Measurements from ENCODE around the gene PRKG2.

Gene PRKG2

GRCh38 chr4:81256059-81256970, 41.3 kb upstream of the PRKG2 start:
- Histone ChIP-seq H3K27ac (ENCODE audit: insufficient read depth in 1 of 2, low read depth in 1 of 2, low read length in 2 of 2, poor library complexity in 1 of 2, severe bottlenecking in 2 of 2) (no peak overlapping the region), H3K4me3 (ENCODE audit: control insufficient read depth in 1 of 7, extremely low read depth in 1 of 7, insufficient read depth in 4 of 7, low read depth in 2 of 7, low read length in 6 of 7) (no peak overlapping the region), H3K36me3 (ENCODE audit: control insufficient read depth in 4 of 4, insufficient read depth in 4 of 4, low read length in 3 of 4) (no peaks in the 10 kb centered on the region), H3K9me3 (ENCODE audit: control extremely low read depth in 1 of 5, control insufficient read depth in 4 of 5, insufficient read depth in 2 of 5, low read depth in 1 of 5, low read length in 4 of 5) (peaks cover 0 to 5% (median 0%) of the 10 kb centered on the region in 5 experiments), H3K27me3 (replicated peaks in 2 of 5; ENCODE audit: control insufficient read depth in 4 of 5, insufficient read depth in 5 of 5, low read length in 4 of 5) (no peaks in the 10 kb centered on the region), H3K4me1 (ENCODE audit: control extremely low read depth in 1 of 4, control insufficient read depth in 4 of 4, insufficient read depth in 4 of 4, low read length in 3 of 4) (peaks cover 0 to 47% (median 22%) of the 10 kb centered on the region in 4 experiments)
- ChIA-PET POLR2A (no interaction called here), CTCF (interaction anchor here (1.3 to 7.7 kb wide), 4 partner anchors 11 to 96 kb away, joined by 4 to 48 read pairs (median 8); partner anchors contain the start of gene PRKG2)
- 100% methylated on average over 3 of the region's 8 CpGs for WGBS (ENCODE audit: insufficient coverage)
- DNase-seq, result no peak

GRCh38 chr4:81255524-81255923, 40.5 kb upstream of the PRKG2 start:
- peak in 2 of 3 donors; percentile 34 to 64 for DNase-seq
- WGBS (ENCODE audit: insufficient coverage), result no CpG with 5 or more reads among the region's 1 CpG
- ChIA-PET POLR2A (no interaction called here), CTCF (interaction anchor here (0.8 to 2.9 kb wide), 3 partner anchors 11 to 97 kb away, joined by 3 to 12 read pairs (median 4); no protein-coding TSS in a partner anchor)
- Histone ChIP-seq H3K4me1 (ENCODE audit: control extremely low read depth in 1 of 4, control insufficient read depth in 4 of 4, insufficient read depth in 4 of 4, low read length in 3 of 4) (peaks cover 0 to 43% (median 21%) of the 10 kb centered on the region in 4 experiments), H3K27me3 (replicated peaks in 2 of 5; ENCODE audit: control insufficient read depth in 4 of 5, insufficient read depth in 5 of 5, low read length in 4 of 5) (no peaks in the 10 kb centered on the region), H3K27ac (ENCODE audit: insufficient read depth in 1 of 2, low read depth in 1 of 2, low read length in 2 of 2, poor library complexity in 1 of 2, severe bottlenecking in 2 of 2) (no peak overlapping the region), H3K36me3 (ENCODE audit: control insufficient read depth in 4 of 4, insufficient read depth in 4 of 4, low read length in 3 of 4) (no peaks in the 10 kb centered on the region), H3K4me3 (ENCODE audit: control insufficient read depth in 1 of 7, extremely low read depth in 1 of 7, insufficient read depth in 4 of 7, low read depth in 2 of 7, low read length in 6 of 7) (no peak overlapping the region), H3K9me3 (ENCODE audit: control extremely low read depth in 1 of 5, control insufficient read depth in 4 of 5, insufficient read depth in 2 of 5, low read depth in 1 of 5, low read length in 4 of 5) (peaks cover 0 to 11% (median 2%) of the 10 kb centered on the region in 5 experiments)

- ChIA-PET POLR2A (no interaction called here), CTCF (no interaction called here)
- H3K36me3 ChIP-seq (ENCODE audit: control insufficient read depth in 4 of 4, insufficient read depth in 4 of 4, low read length in 3 of 4), result no peaks in the 10 kb centered on the region
- no peak overlapping the region for H3K4me3 ChIP-seq (ENCODE audit: control insufficient read depth in 1 of 7, extremely low read depth in 1 of 7, insufficient read depth in 4 of 7, low read depth in 2 of 7, low read length in 6 of 7)
- no CpG with 5 or more reads among the region's 1 CpG for WGBS (ENCODE audit: insufficient coverage)
- H3K27me3 ChIP-seq (replicated peaks in 2 of 5; ENCODE audit: control insufficient read depth in 4 of 5, insufficient read depth in 5 of 5, low read length in 4 of 5), result no peaks in the 10 kb centered on the region
- H3K27ac ChIP-seq (ENCODE audit: insufficient read depth in 1 of 2, low read depth in 1 of 2, low read length in 2 of 2, poor library complexity in 1 of 2, severe bottlenecking in 2 of 2), result no peak overlapping the region
- peaks cover 0 to 15% (median 2%) of the 10 kb centered on the region in 5 experiments for H3K9me3 ChIP-seq (ENCODE audit: control extremely low read depth in 1 of 5, control insufficient read depth in 4 of 5, insufficient read depth in 2 of 5, low read depth in 1 of 5, low read length in 4 of 5)
- H3K4me1 ChIP-seq (ENCODE audit: control extremely low read depth in 1 of 4, control insufficient read depth in 4 of 4, insufficient read depth in 4 of 4, low read length in 3 of 4), result peaks cover 0 to under 1% (median 0%) of the 10 kb centered on the region in 4 experiments
- no peak for DNase-seq
Measured at GRCh38 chr4:81250430-81250829, 35.4 kb upstream of the PRKG2 start.

GRCh38 chr4:81245218-81246009, 30.4 kb upstream of the PRKG2 start:
- Histone ChIP-seq H3K4me3 (ENCODE audit: control insufficient read depth in 1 of 7, extremely low read depth in 1 of 7, insufficient read depth in 4 of 7, low read depth in 2 of 7, low read length in 6 of 7) (no peak overlapping the region), H3K27ac (ENCODE audit: insufficient read depth in 1 of 2, low read depth in 1 of 2, low read length in 2 of 2, poor library complexity in 1 of 2, severe bottlenecking in 2 of 2) (no peak overlapping the region), H3K9me3 (ENCODE audit: control extremely low read depth in 1 of 5, control insufficient read depth in 4 of 5, insufficient read depth in 2 of 5, low read depth in 1 of 5, low read length in 4 of 5) (peaks cover 0 to 4% (median 0%) of the 10 kb centered on the region in 5 experiments), H3K4me1 (ENCODE audit: control extremely low read depth in 1 of 4, control insufficient read depth in 4 of 4, insufficient read depth in 4 of 4, low read length in 3 of 4) (peaks cover 0 to 5% (median 2%) of the 10 kb centered on the region in 4 experiments), H3K36me3 (ENCODE audit: control insufficient read depth in 4 of 4, insufficient read depth in 4 of 4, low read length in 3 of 4) (no peaks in the 10 kb centered on the region), H3K27me3 (replicated peaks in 2 of 5; ENCODE audit: control insufficient read depth in 4 of 5, insufficient read depth in 5 of 5, low read length in 4 of 5) (no peaks in the 10 kb centered on the region)
- no CpG with 5 or more reads among the region's 3 CpGs for WGBS (ENCODE audit: insufficient coverage)
- ChIA-PET CTCF (interaction anchor here (1.1 to 2.7 kb wide), 3 partner anchors 10 to 15 kb away, joined by 3 to 12 read pairs (median 6); no protein-coding TSS in a partner anchor), POLR2A (no interaction called here)
- no peak for DNase-seq

GRCh38 chr4:81237791-81238190, 22.8 kb upstream of the PRKG2 start:
- Histone ChIP-seq H3K27me3 (replicated peaks in 2 of 5; ENCODE audit: control insufficient read depth in 4 of 5, insufficient read depth in 5 of 5, low read length in 4 of 5) (no peaks in the 10 kb centered on the region), H3K27ac (ENCODE audit: insufficient read depth in 1 of 2, low read depth in 1 of 2, low read length in 2 of 2, poor library complexity in 1 of 2, severe bottlenecking in 2 of 2) (no peak overlapping the region), H3K4me1 (ENCODE audit: control extremely low read depth in 1 of 4, control insufficient read depth in 4 of 4, insufficient read depth in 4 of 4, low read length in 3 of 4) (peaks cover 0 to 5% (median 0%) of the 10 kb centered on the region in 4 experiments), H3K4me3 (ENCODE audit: control insufficient read depth in 1 of 7, extremely low read depth in 1 of 7, insufficient read depth in 4 of 7, low read depth in 2 of 7, low read length in 6 of 7) (no peak overlapping the region), H3K9me3 (ENCODE audit: control extremely low read depth in 1 of 5, control insufficient read depth in 4 of 5, insufficient read depth in 2 of 5, low read depth in 1 of 5, low read length in 4 of 5) (no peaks in the 10 kb centered on the region), H3K36me3 (ENCODE audit: control insufficient read depth in 4 of 4, insufficient read depth in 4 of 4, low read length in 3 of 4) (no peaks in the 10 kb centered on the region)
- no peak for DNase-seq
- POLR2A ChIA-PET, result no interaction called here
- CTCF ChIA-PET, result interaction anchor here (1.5 kb wide), 1 partner anchor 87 kb away, joined by 3 read pairs; no protein-coding TSS in a partner anchor

GRCh38 chr4:81235982-81236749, 21.1 kb upstream of the PRKG2 start:
- Histone ChIP-seq H3K36me3 (ENCODE audit: control insufficient read depth in 4 of 4, insufficient read depth in 4 of 4, low read length in 3 of 4) (peaks cover 0 to under 1% (median 0%) of the 10 kb centered on the region in 4 experiments), H3K4me1 (ENCODE audit: control extremely low read depth in 1 of 4, control insufficient read depth in 4 of 4, insufficient read depth in 4 of 4, low read length in 3 of 4) (peaks cover 0 to 5% (median 0%) of the 10 kb centered on the region in 4 experiments), H3K4me3 (ENCODE audit: control insufficient read depth in 1 of 7, extremely low read depth in 1 of 7, insufficient read depth in 4 of 7, low read depth in 2 of 7, low read length in 6 of 7) (no peak overlapping the region), H3K27me3 (replicated peaks in 2 of 5; ENCODE audit: control insufficient read depth in 4 of 5, insufficient read depth in 5 of 5, low read length in 4 of 5) (no peaks in the 10 kb centered on the region), H3K9me3 (ENCODE audit: control extremely low read depth in 1 of 5, control insufficient read depth in 4 of 5, insufficient read depth in 2 of 5, low read depth in 1 of 5, low read length in 4 of 5) (peaks cover 0 to 11% (median 6%) of the 10 kb centered on the region in 5 experiments), H3K27ac (ENCODE audit: insufficient read depth in 1 of 2, low read depth in 1 of 2, low read length in 2 of 2, poor library complexity in 1 of 2, severe bottlenecking in 2 of 2) (no peak overlapping the region)
- WGBS (ENCODE audit: insufficient coverage), result 94% methylated on average over 23 of the region's 23 CpGs
- POLR2A ChIA-PET, result no interaction called here
- DNase-seq, result no peak
- CTCF ChIA-PET, result no interaction called here

Measured in common myeloid progenitor, CD34-positive (primary cell).